HS-27A (cell line): Measurements from ENCODE around the gene NCLN.
"Not testable (repeated sequence)": the region's sequence is repeated elsewhere in the genome, so short reads cannot be mapped to it uniquely, and the experiment has no call there.

Experiments used
- DNase-seq: peaks from one replicate; pipeline ENCODE4 v3.0.0-alpha.2; 2012; ENCODE audit warnings: low read depth, missing footprints

NCLN gene

GRCh38 chr19:3198901-3199700 is 13.4 kb downstream of the NCLN start:
- no peak for DNase-seq

GRCh38 chr19:3201072-3201700 is 15.5 kb downstream of the NCLN start:
- DNase-seq = no peak

- no peak for DNase-seq
These were observed 16.2 kb downstream of the NCLN start for GRCh38 chr19:3201911-3202310.

GRCh38 chr19:3202346-3202745 is 16.6 kb downstream of the NCLN start:
- DNase-seq = no peak

GRCh38 chr19:3202895-3203294 is 17.2 kb downstream of the NCLN start:
- DNase-seq = not testable (repeated sequence)

- no peak for DNase-seq
These were observed 18.3 kb downstream of the NCLN start for GRCh38 chr19:3203805-3204645.

GRCh38 chr19:3204646-3205275 is 19.0 kb downstream of the NCLN start:
- DNase-seq = no peak

- no peak for DNase-seq
These were observed 20.7 kb downstream of the NCLN start for GRCh38 chr19:3206216-3206953.

- DNase-seq = no peak
These were observed 21.9 kb downstream of the NCLN start for GRCh38 chr19:3207461-3208242.

- DNase-seq = no peak
These were observed 22.8 kb downstream of the NCLN start for GRCh38 chr19:3208317-3209207.

GRCh38 chr19:3210347-3211017 is 24.8 kb downstream of the NCLN start:
- DNase-seq = no peak

GRCh38 chr19:3211191-3211590 is 25.5 kb downstream of the NCLN start:
- no peak for DNase-seq

- no peak for DNase-seq
These were observed 27.4 kb downstream of the NCLN start for GRCh38 chr19:3213159-3213558.

GRCh38 chr19:3216874-3217273 is 31.1 kb downstream of the NCLN start:
- no peak for DNase-seq

GRCh38 chr19:3220576-3220975 is 34.8 kb downstream of the NCLN start:
- DNase-seq = no peak

GRCh38 chr19:3221576-3221975 is 35.8 kb downstream of the NCLN start:
- DNase-seq = not testable (repeated sequence)

GRCh38 chr19:3222709-3223108 is 37.0 kb downstream of the NCLN start:
- DNase-seq = no peak

- no peak for DNase-seq
These were observed 38.8 kb downstream of the NCLN start, which contains the start of gene CELF5 for GRCh38 chr19:3224346-3225168. TSS of gene CELF5 (plus strand) at chr19:3224661. CDS start at chr19:3224740, 79 bp downstream.
